HepG2 (cell line): ENCODE measurements around the gene CPVL. TPM values are rescaled to one million over a fixed set of nuclear protein-coding genes. Genes with fewer than 3 reads are reported as not detected.

Experiments used
- ATAC-seq: fragments of 200-7000 bp; cut with Tn5 transposase; 3 replicates; pipeline ENCODE4 v1.9.1; 2020; ENCODE audit warnings: mild to moderate bottlenecking, moderate library complexity
- BruUV-seq: library from RNA; stranded (reverse); fragments of 400-500 nt; replicated peaks from 2 replicates; lab custom pipeline; 2021; lab: Mats Ljungman, UMichigan
- CTCF ChIA-PET: fragments of 300-600 bp; formaldehyde crosslinking; extraction: SDS; loops from one replicate; lab custom pipeline; 2021; ENCODE audit warnings: low total read pairs, inconsistent platforms, low intra/inter-chr PET ratio; lab: Yijun Ruan, JAX
- POLR2A ChIA-PET: fragments of 350-600 bp; sonication (Branson Sonifier 250); formaldehyde crosslinking; loops from one replicate; lab custom pipeline; 2020; ENCODE audit warnings: antibody characterized with exemption, inconsistent platforms; lab: Yijun Ruan, JAX
- DNase-seq: peaks from one replicate; pipeline ENCODE4 v3.0.0-alpha.2; 2015; ENCODE audit warnings: low spot score
- FAIRE-seq: peaks from 3 replicates; lab custom pipeline; 2011; peaks lifted over from hg19 to GRCh38; lab: Jason Lieb, UNC
- H2AFZ ChIP-seq: one replicate; pipeline ENCODE4 v1.6.1; 2011; ENCODE audit warnings: low read length, inconsistent platforms
- H3K27ac ChIP-seq: fragments of 300-600 bp; 3 replicates; pipeline ENCODE4 v1.8.0; 2011; ENCODE audit warnings: mixed run types, mild to moderate bottlenecking, mixed read lengths, low read length, inconsistent platforms; ENCODE audit not compliant: insufficient read depth; ENCODE audit errors: extremely low read length
- H3K27me3 ChIP-seq, 2 experiments: fragments of 200-600 bp in 1 of 2; 2 replicates in 1 of 2; 3 replicates in 1 of 2; pipeline versions ENCODE4 v1.6.0 to v1.8.0; 2011; ENCODE audit warnings: low read length in 2 of 2, mild to moderate bottlenecking in 2 of 2, moderate library complexity in 2 of 2, inconsistent platforms in 1 of 2; ENCODE audit not compliant: insufficient read depth in 2 of 2, control insufficient read depth in 1 of 2
- H3K36me3 ChIP-seq, 2 experiments: fragments of 200-600 bp in 1 of 2; replicated peaks in 1 of 2; 2 replicates in 1 of 2; 3 replicates in 1 of 2; pipeline versions ENCODE4 v1.5.1 to v1.8.0; 2011; ENCODE audit warnings: low read length in 2 of 2, inconsistent platforms in 1 of 2; ENCODE audit not compliant: insufficient read depth in 2 of 2, control insufficient read depth in 1 of 2
- H3K4me1 ChIP-seq: 2 replicates; pipeline ENCODE4 v1.5.1; 2012; ENCODE audit warnings: low read length, inconsistent platforms; ENCODE audit not compliant: insufficient read depth
- H3K4me2 ChIP-seq: 2 replicates; pipeline ENCODE4 v1.6.0; 2011; ENCODE audit warnings: low read depth, low read length, inconsistent platforms
- H3K4me3 ChIP-seq, 3 experiments: fragments of 200-600 bp in 1 of 3; sonication (generic), shearing (Covaris generic) in 1 of 3; replicated peaks in 1 of 3; 2 replicates each; pipeline ENCODE4 v1.5.1; 2011 to 2016; ENCODE audit warnings: low read length in 3 of 3, inconsistent platforms in 2 of 3, low read depth in 2 of 3, mild to moderate bottlenecking in 2 of 3, control low read depth in 1 of 3, mixed read lengths in 1 of 3; ENCODE audit not compliant: insufficient read depth in 1 of 3
- H3K79me2 ChIP-seq: one replicate; pipeline ENCODE4 v1.6.1; 2011; ENCODE audit warnings: low read length, inconsistent platforms; ENCODE audit not compliant: insufficient read depth
- H3K9ac ChIP-seq: 2 replicates; pipeline ENCODE4 v1.6.0; 2011; ENCODE audit warnings: mild to moderate bottlenecking, low read depth, low read length, inconsistent platforms; ENCODE audit not compliant: insufficient read depth
- H3K9me3 ChIP-seq: 2 replicates; pipeline ENCODE4 v1.5.1; 2012; ENCODE audit warnings: mild to moderate bottlenecking, low read length
- H4K20me1 ChIP-seq: 2 replicates; pipeline ENCODE4 v1.6.0; 2011; ENCODE audit warnings: inconsistent platforms, mild to moderate bottlenecking, low read length, moderate library complexity; ENCODE audit not compliant: insufficient read depth
- ASH2L ChIP-seq: fragments of 300-600, 200-600 bp; sonication (generic); IDR thresholded peaks from 2 replicates; pipeline ENCODE4 v1.7.0; 2017; ENCODE audit warnings: low read depth, mild to moderate bottlenecking, moderate library complexity, mixed read lengths, low read length; ENCODE audit not compliant: insufficient read length
- EP300 ChIP-seq, 3 experiments: sonication (generic) in 1 of 3; formaldehyde crosslinking in 1 of 3; IDR thresholded peaks; 2 replicates each; pipeline versions ENCODE4 v1.5.1 to v1.6.1; 2011 to 2020; ENCODE audit warnings: low read depth in 2 of 3, low read length in 2 of 3, borderline replicate concordance in 1 of 3, improper control_type of control experiment in 1 of 3, mild to moderate bottlenecking in 1 of 3, missing genetic modification reagents in 1 of 3, moderate library complexity in 1 of 3
- FOSL1 ChIP-seq: sonication (generic); formaldehyde crosslinking; IDR thresholded peaks from 2 replicates; pipeline ENCODE4 v1.9.0; 2021; ENCODE audit warnings: missing genetic modification reagents, borderline replicate concordance
- KDM1A ChIP-seq: IDR thresholded peaks from 2 replicates; pipeline ENCODE4 v1.6.1; 2016; ENCODE audit warnings: missing compliant biosample characterization
- MBNL3 ChIP-seq: fragments of 250-450 bp; sonication (Bioruptor Pico); conservative IDR thresholded peaks from 2 replicates; pipeline ENCODE4 v1.8.0; 2022; ENCODE audit warnings: mild to moderate bottlenecking, inconsistent platforms
- NPAS2 ChIP-seq: sonication (generic); formaldehyde crosslinking; IDR thresholded peaks from 2 replicates; pipeline ENCODE4 v1.8.0; 2022; ENCODE audit warnings: mild to moderate bottlenecking, missing genetic modification reagents, borderline replicate concordance
- NR1H2 ChIP-seq: sonication (generic); formaldehyde crosslinking; IDR thresholded peaks from 2 replicates; pipeline ENCODE4 v1.8.1; 2022; ENCODE audit warnings: low read depth, missing genetic modification reagents, borderline replicate concordance
- RNF2 ChIP-seq: fragments of 450-650 bp; conservative IDR thresholded peaks from 2 replicates; pipeline ENCODE4 v1.6.1; 2016; ENCODE audit warnings: low read depth
- SNAPC2 ChIP-seq: sonication (generic); formaldehyde crosslinking; IDR thresholded peaks from 2 replicates; pipeline ENCODE4 v1.8.1; 2022; ENCODE audit warnings: mild to moderate bottlenecking, missing genetic modification reagents
- ZNF160 ChIP-seq: sonication (generic); formaldehyde crosslinking; IDR thresholded peaks from 2 replicates; pipeline ENCODE4 v1.8.0; 2022; ENCODE audit warnings: mild to moderate bottlenecking, inconsistent platforms, missing genetic modification reagents
- ZNF530 ChIP-seq: sonication (generic); formaldehyde crosslinking; IDR thresholded peaks from 2 replicates; pipeline ENCODE4 v1.5.0; 2020; ENCODE audit warnings: low read depth, mild to moderate bottlenecking, missing genetic modification reagents
- ZNF670 ChIP-seq: sonication (generic); formaldehyde crosslinking; IDR thresholded peaks from 2 replicates; pipeline ENCODE4 v1.8.0; 2022; ENCODE audit warnings: mild to moderate bottlenecking, missing genetic modification reagents, borderline replicate concordance
- WGBS: methylation state at CpG from one replicate; pipeline ENCODE4 v1.1.6; 2017; ENCODE audit warnings: low lambda C conversion rate; 5-methylcytosine and 5-hydroxymethylcytosine counted together
- in situ Hi-C: cut with HindIII; loops from 2 replicates; pipeline ENCODE4 v1.10.0; 2017; ENCODE audit warnings: low pct_unique_long_range_greater_than_20kb; ENCODE audit not compliant: extremely low pct_ligation_motif_present
- intact Hi-C: fragments of 100-400 bp; cut with micrococcal nuclease; formaldehyde crosslinking; loops from one replicate; pipeline ENCODE4 v1.10.0; 2022; ENCODE audit not compliant: unreplicated experiment
- polyA plus RNA-seq, 8 experiments: library from polyadenylated mRNA; depleted of rRNA in 3 of 8; stranded (reverse) in 7 of 8; unstranded in 1 of 8; fragments of >200 nt; fragmentation: Illumina TruSeq in 4 of 8; extraction: Trizol in 4 of 8; gene quantifications; 2 replicates each; pipeline versions ENCODE4 v1.2.1 to v1.2.3, GENCODE V29; 2011 to 2016; ENCODE audit warnings: low read depth in 4 of 8, missing spikeins in 1 of 8, mixed read lengths in 1 of 8; ENCODE audit not compliant: insufficient read depth in 1 of 8
- total RNA-seq, 5 experiments: library from RNA; depleted of rRNA; stranded (reverse); fragments of >200 nt; fragmentation: Illumina TruSeq; extraction: Trizol; gene quantifications; 2 replicates each; pipeline ENCODE4 v1.2.3, GENCODE V29; 2016; ENCODE audit warnings: low read depth in 1 of 5
- TF ChIP-seq, protein P1 (sequence below): sonication (generic); formaldehyde crosslinking; IDR thresholded peaks from 2 replicates; pipeline ENCODE4 v1.5.1; 2020; ENCODE audit warnings: missing genetic modification reagents, mild to moderate bottlenecking, borderline replicate concordance
- TF ChIP-seq, protein P2 (sequence below): sonication (generic); formaldehyde crosslinking; IDR thresholded peaks from 2 replicates; pipeline ENCODE4 v1.8.0; 2023; ENCODE audit warnings: mild to moderate bottlenecking, missing genetic modification reagents
- TF ChIP-seq, protein P3 (sequence below): fragments of 450-650 bp; IDR thresholded peaks from 2 replicates; pipeline ENCODE4 v1.6.1; 2016

CPVL gene
- total and polyA plus RNA-seq, 2 of the 13 experiments (the other 11 are each of a cell fraction or from before 2014, with no cell fraction given) = 59.2 to 294 TPM

DNA sequence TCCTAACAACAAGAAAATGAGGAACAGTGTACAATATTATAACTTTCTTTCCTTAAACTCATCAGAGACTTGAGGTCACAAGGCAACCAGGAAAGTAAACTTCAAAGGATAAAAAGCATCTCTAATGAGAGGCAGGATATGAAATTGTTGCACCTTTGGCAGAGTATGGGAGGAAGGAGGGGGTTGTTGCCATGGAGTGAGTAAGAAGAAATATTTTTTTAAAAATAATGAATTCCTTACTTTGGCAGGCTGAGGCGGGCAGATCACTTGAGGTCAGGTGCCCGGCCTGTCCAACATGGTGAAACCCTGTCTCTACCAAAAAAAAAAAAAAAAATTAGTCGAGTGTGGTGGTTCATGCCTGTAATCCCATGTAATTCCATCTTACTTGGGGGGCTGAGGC is 27.1 kb upstream of the CPVL start:
- Histone ChIP-seq H3K36me3 (no peaks in the 10 kb centered on the region), H3K9ac (no peak overlapping the region), H3K27me3 (no peaks in the 10 kb centered on the region), H3K79me2 (no peaks in the 10 kb centered on the region), H2AFZ (no peak overlapping the region), H3K4me1 (no peaks in the 10 kb centered on the region), H3K4me2 (no peak overlapping the region), H4K20me1 (no peaks in the 10 kb centered on the region), H3K9me3 (no peaks in the 10 kb centered on the region), H3K27ac (no peak overlapping the region), H3K4me3 (no peak overlapping the region)
- ATAC-seq (no peak), FAIRE-seq (no peak), DNase-seq (no peak)
- in situ Hi-C loops (no loop called here), intact Hi-C loops (no loop called here)
- ChIA-PET CTCF (no interaction called here), POLR2A (interaction anchor here (0.6 kb wide), 1 partner anchor 223 kb away, joined by 3 read pairs; no protein-coding TSS in a partner anchor)
- no TSS peak for BruUV-seq
- TF ChIP-seq KDM1A (CRISPR knock-in tag) (no peak), MBNL3 (no peak), FOSL1 (CRISPR knock-in tag) (no peak), ASH2L (no peak), SNAPC2 (no peak)
- TF ChIP-seq, protein P1, sequence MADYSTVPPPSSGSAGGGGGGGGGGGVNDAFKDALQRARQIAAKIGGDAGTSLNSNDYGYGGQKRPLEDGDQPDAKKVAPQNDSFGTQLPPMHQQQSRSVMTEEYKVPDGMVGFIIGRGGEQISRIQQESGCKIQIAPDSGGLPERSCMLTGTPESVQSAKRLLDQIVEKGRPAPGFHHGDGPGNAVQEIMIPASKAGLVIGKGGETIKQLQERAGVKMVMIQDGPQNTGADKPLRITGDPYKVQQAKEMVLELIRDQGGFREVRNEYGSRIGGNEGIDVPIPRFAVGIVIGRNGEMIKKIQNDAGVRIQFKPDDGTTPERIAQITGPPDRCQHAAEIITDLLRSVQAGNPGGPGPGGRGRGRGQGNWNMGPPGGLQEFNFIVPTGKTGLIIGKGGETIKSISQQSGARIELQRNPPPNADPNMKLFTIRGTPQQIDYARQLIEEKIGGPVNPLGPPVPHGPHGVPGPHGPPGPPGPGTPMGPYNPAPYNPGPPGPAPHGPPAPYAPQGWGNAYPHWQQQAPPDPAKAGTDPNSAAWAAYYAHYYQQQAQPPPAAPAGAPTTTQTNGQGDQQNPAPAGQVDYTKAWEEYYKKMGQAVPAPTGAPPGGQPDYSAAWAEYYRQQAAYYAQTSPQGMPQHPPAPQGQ (CRISPR knock-in tag) = no peak
- 97% methylated on average over 3 of the region's 3 CpGs for WGBS

DNA sequence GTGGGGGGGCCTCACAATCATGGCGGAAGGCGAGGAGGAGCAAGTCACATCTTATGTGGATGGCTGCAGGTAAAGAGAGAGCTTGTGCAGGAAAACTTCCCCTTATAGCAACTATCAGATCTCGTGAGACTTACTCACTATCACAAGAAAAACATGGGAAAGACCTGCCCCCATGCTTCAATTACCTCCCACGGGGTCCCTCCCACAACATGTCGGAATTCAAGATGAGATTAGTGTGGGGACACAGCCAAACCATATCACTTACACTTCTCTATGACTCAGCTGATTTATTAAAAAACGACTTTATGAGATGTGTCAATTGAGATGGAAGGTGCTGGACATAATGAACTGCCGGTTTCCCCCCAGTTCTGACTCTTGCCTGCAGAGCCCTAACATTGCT is 24.4 kb upstream of the CPVL start:
- in situ Hi-C loops = no loop called here
- ATAC-seq (no peak), FAIRE-seq (no peak), DNase-seq (no peak)
- H3K9me3 ChIP-seq = no peaks in the 10 kb centered on the region
- H2AFZ ChIP-seq = no peak overlapping the region
- intact Hi-C loops = no loop called here
- WGBS = 98% methylated on average over 7 of the region's 7 CpGs
- no peaks in the 10 kb centered on the region for H3K4me1 ChIP-seq
- BruUV-seq = no TSS peak
- no peaks in the 10 kb centered on the region for H3K79me2 ChIP-seq
- H3K27me3 ChIP-seq = no peaks in the 10 kb centered on the region
- no peaks in the 10 kb centered on the region for H4K20me1 ChIP-seq
- no peaks in the 10 kb centered on the region for H3K36me3 ChIP-seq
- no peak overlapping the region for H3K9ac ChIP-seq
- CTCF ChIA-PET = no interaction called here
- H3K27ac ChIP-seq = no peak overlapping the region
- H3K4me2 ChIP-seq = no peak overlapping the region
- POLR2A ChIA-PET = no interaction called here
- no peak overlapping the region for H3K4me3 ChIP-seq
- TF ChIP-seq, protein P2, sequence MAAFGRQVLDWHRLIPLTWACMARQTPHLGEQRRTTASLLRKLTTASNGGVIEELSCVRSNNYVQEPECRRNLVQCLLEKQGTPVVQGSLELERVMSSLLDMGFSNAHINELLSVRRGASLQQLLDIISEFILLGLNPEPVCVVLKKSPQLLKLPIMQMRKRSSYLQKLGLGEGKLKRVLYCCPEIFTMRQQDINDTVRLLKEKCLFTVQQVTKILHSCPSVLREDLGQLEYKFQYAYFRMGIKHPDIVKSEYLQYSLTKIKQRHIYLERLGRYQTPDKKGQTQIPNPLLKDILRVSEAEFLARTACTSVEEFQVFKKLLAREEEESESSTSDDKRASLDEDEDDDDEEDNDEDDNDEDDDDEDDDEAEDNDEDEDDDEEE (CRISPR knock-in tag) = no peak
- TF ChIP-seq ZNF160 (CRISPR knock-in tag) (no peak), ZNF670 (CRISPR knock-in tag) (no peak), NR1H2 (CRISPR knock-in tag) (no peak), NPAS2 (CRISPR knock-in tag) (no peak), ZNF530 (CRISPR knock-in tag) (no peak), RNF2 (no peak), EP300 (IDR thresholded peaks at IDR 0.05; ENCODE audit: low read depth in 2 of 2, low read length in 2 of 2) (no peak), EP300 (CRISPR knock-in tag; IDR thresholded peaks at IDR 0.05; ENCODE audit: borderline replicate concordance) (no peak)
- TF ChIP-seq, protein P3, sequence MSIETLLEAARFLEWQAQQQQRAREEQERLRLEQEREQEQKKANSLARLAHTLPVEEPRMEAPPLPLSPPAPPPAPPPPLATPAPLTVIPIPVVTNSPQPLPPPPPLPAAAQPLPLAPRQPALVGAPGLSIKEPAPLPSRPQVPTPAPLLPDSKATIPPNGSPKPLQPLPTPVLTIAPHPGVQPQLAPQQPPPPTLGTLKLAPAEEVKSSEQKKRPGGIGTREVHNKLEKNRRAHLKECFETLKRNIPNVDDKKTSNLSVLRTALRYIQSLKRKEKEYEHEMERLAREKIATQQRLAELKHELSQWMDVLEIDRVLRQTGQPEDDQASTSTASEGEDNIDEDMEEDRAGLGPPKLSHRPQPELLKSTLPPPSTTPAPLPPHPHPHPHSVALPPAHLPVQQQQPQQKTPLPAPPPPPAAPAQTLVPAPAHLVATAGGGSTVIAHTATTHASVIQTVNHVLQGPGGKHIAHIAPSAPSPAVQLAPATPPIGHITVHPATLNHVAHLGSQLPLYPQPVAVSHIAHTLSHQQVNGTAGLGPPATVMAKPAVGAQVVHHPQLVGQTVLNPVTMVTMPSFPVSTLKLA = no peak
